Activated T-helper 1 cell treated with anti-CD3 and anti-CD28 coated beads, Interleukin-12 subunit alpha, Interleukin-12 subunit beta, Interleukin-2, Interleukin-4 antibody, amounts not matched to agents 30 ng/mL and 10 ng/mL and 1 ng/mL, durations not matched to agents 14 hours and 24 hours and 36 hours (primary cell): ENCODE data around the gene VEGFB. TPM values are rescaled to one million over a fixed set of nuclear protein-coding genes. Genes with fewer than 3 reads are reported as not detected.

Experiments used
- DNase-seq: peaks from one replicate; pipeline ENCODE4 v3.0.0; 2021; ENCODE audit warnings: low spot score
- H3K27ac Mint-ChIP-seq: one replicate; pipeline ENCODE4 v1.8.0; 2021; ENCODE audit warnings: mild to moderate bottlenecking, mixed read lengths
- H3K27me3 Mint-ChIP-seq: one replicate; pipeline ENCODE4 v1.8.0; 2022; ENCODE audit warnings: mild to moderate bottlenecking, moderate library complexity, mixed read lengths; ENCODE audit not compliant: insufficient read depth
- H3K36me3 Mint-ChIP-seq: one replicate; pipeline ENCODE4 v1.8.0; 2021; ENCODE audit warnings: low read depth, mixed read lengths
- H3K4me1 Mint-ChIP-seq: one replicate; pipeline ENCODE4 v1.8.0; 2021; ENCODE audit warnings: low read depth, mixed read lengths
- H3K4me3 Mint-ChIP-seq: one replicate; pipeline ENCODE4 v1.8.0; 2021; ENCODE audit warnings: mild to moderate bottlenecking, moderate library complexity, mixed read lengths
- H3K9me3 Mint-ChIP-seq: one replicate; pipeline ENCODE4 v1.8.0; 2021; ENCODE audit warnings: mixed read lengths
- intact Hi-C: fragments of 100-400 bp; cut with micrococcal nuclease; formaldehyde crosslinking; loops from one replicate; pipeline ENCODE4 v1.15.1; 2024
- total RNA-seq: library from RNA; stranded (reverse); gene quantifications from 2 replicates; pipeline ENCODE4 v1.2.3, GENCODE V29; 2022

The VEGFB gene
- total RNA-seq, 1 donor from 2014 or later: 60.2 TPM

- intact Hi-C loops: loop anchor here (5.0 kb wide), 1 partner anchor 104 kb away; the partner anchor contains the start of gene RPS6KA4
- Mint-ChIP-seq H3K36me3 (no peaks in the 10 kb centered on the region), H3K27ac (no peak overlapping the region), H3K27me3 (no peaks in the 10 kb centered on the region), H3K9me3 (no peaks in the 10 kb centered on the region), H3K4me3 (peak overlapping the region; percentile 26), H3K4me1 (peaks cover 5% of the 10 kb centered on the region)
- no peak for DNase-seq
Observed at GRCh38 chr11:64253481-64253880, 19.1 kb downstream of the VEGFB start.

- Mint-ChIP-seq H3K9me3 (no peaks in the 10 kb centered on the region), H3K27ac (no peak overlapping the region), H3K4me3 (no peak overlapping the region), H3K36me3 (peaks cover 1% of the 10 kb centered on the region), H3K27me3 (no peaks in the 10 kb centered on the region), H3K4me1 (peaks cover 6% of the 10 kb centered on the region)
- DNase-seq: no peak
- intact Hi-C loops: loop anchor here (5.0 kb wide), 1 partner anchor 103 kb away; the partner anchor contains the start of gene RPS6KA4
Observed at GRCh38 chr11:64254326-64254725, 19.9 kb downstream of the VEGFB start.

- no peaks in the 10 kb centered on the region for H3K9me3 Mint-ChIP-seq
Observed at GRCh38 chr11:64255135-64256128, 21.0 kb downstream of the VEGFB start.

GRCh38 chr11:64256300-64256699 is 21.9 kb downstream of the VEGFB start:
- Mint-ChIP-seq H3K36me3 (peaks cover 11% of the 10 kb centered on the region), H3K9me3 (no peaks in the 10 kb centered on the region), H3K4me3 (no peak overlapping the region), H3K27me3 (no peaks in the 10 kb centered on the region), H3K4me1 (peaks cover 12% of the 10 kb centered on the region), H3K27ac (no peak overlapping the region)
- intact Hi-C loops: no loop called here
- DNase-seq: no peak

More at GRCh38 chr11:64255135-64256128, 21.0 kb downstream of the VEGFB start:
- Mint-ChIP-seq H3K4me1 (peaks cover 12% of the 10 kb centered on the region), H3K36me3 (peaks cover 11% of the 10 kb centered on the region), H3K27me3 (no peaks in the 10 kb centered on the region), H3K4me3 (no peak overlapping the region), H3K27ac (no peak overlapping the region)
- intact Hi-C loops: no loop called here
- no peak for DNase-seq

- no peaks in the 10 kb centered on the region for H3K9me3 Mint-ChIP-seq
- no peaks in the 10 kb centered on the region for H3K27me3 Mint-ChIP-seq
- H3K4me3 Mint-ChIP-seq: no peak overlapping the region
- H3K27ac Mint-ChIP-seq: no peak overlapping the region
- H3K36me3 Mint-ChIP-seq: peaks cover 15% of the 10 kb centered on the region
- no peak for DNase-seq
- intact Hi-C loops: no loop called here
- peaks cover 12% of the 10 kb centered on the region for H3K4me1 Mint-ChIP-seq
Observed at GRCh38 chr11:64258356-64258755, 24.0 kb downstream of the VEGFB start.

GRCh38 chr11:64258946-64259532 is 24.7 kb downstream of the VEGFB start:
- H3K9me3 Mint-ChIP-seq: no peaks in the 10 kb centered on the region
- peaks cover 12% of the 10 kb centered on the region for H3K4me1 Mint-ChIP-seq
- peaks cover 15% of the 10 kb centered on the region for H3K36me3 Mint-ChIP-seq
- intact Hi-C loops: no loop called here
- no peak for DNase-seq
- H3K27ac Mint-ChIP-seq: no peak overlapping the region
- no peak overlapping the region for H3K4me3 Mint-ChIP-seq
- no peaks in the 10 kb centered on the region for H3K27me3 Mint-ChIP-seq

- Mint-ChIP-seq H3K27me3 (no peaks in the 10 kb centered on the region), H3K4me1 (peaks cover 12% of the 10 kb centered on the region), H3K9me3 (no peaks in the 10 kb centered on the region), H3K36me3 (peaks cover 15% of the 10 kb centered on the region), H3K4me3 (no peak overlapping the region), H3K27ac (peak overlapping the region; percentile 8)
- intact Hi-C loops: no loop called here
- no peak for DNase-seq
Observed at GRCh38 chr11:64259533-64260067, 25.2 kb downstream of the VEGFB start.

GRCh38 chr11:64260147-64260708 is 25.8 kb downstream of the VEGFB start:
- peaks cover 15% of the 10 kb centered on the region for H3K36me3 Mint-ChIP-seq
- no peaks in the 10 kb centered on the region for H3K27me3 Mint-ChIP-seq
- intact Hi-C loops: no loop called here
- no peak for DNase-seq
- H3K9me3 Mint-ChIP-seq: no peaks in the 10 kb centered on the region
- peaks cover 12% of the 10 kb centered on the region for H3K4me1 Mint-ChIP-seq
- H3K4me3 Mint-ChIP-seq: no peak overlapping the region
- peak overlapping the region; percentile 36 for H3K27ac Mint-ChIP-seq

- Mint-ChIP-seq H3K27ac (no peak overlapping the region), H3K4me1 (peaks cover 12% of the 10 kb centered on the region), H3K9me3 (no peaks in the 10 kb centered on the region), H3K27me3 (no peaks in the 10 kb centered on the region), H3K4me3 (no peak overlapping the region), H3K36me3 (peaks cover 17% of the 10 kb centered on the region)
- intact Hi-C loops: no loop called here
- no peak for DNase-seq
Observed at GRCh38 chr11:64261556-64262080, 27.2 kb downstream of the VEGFB start.

- Mint-ChIP-seq H3K36me3 (peaks cover 17% of the 10 kb centered on the region), H3K4me1 (peaks cover 12% of the 10 kb centered on the region), H3K9me3 (no peaks in the 10 kb centered on the region), H3K27me3 (no peaks in the 10 kb centered on the region), H3K27ac (no peak overlapping the region), H3K4me3 (no peak overlapping the region)
- DNase-seq: no peak
- intact Hi-C loops: no loop called here
Observed at GRCh38 chr11:64262271-64263002, 28.1 kb downstream of the VEGFB start.

GRCh38 chr11:64263021-64263946 is 28.9 kb downstream of the VEGFB start:
- Mint-ChIP-seq H3K27me3 (no peaks in the 10 kb centered on the region), H3K4me1 (peaks cover 19% of the 10 kb centered on the region), H3K36me3 (peaks cover 20% of the 10 kb centered on the region), H3K4me3 (no peak overlapping the region), H3K9me3 (no peaks in the 10 kb centered on the region), H3K27ac (no peak overlapping the region)
- DNase-seq: no peak
- intact Hi-C loops: no loop called here
